Measurements from ENCODE around the gene BPIFB6.

- no peak for TF ChIP-seq EP300 (IDR thresholded peaks at IDR 0.05)
- TF ChIP-seq, protein P1, sequence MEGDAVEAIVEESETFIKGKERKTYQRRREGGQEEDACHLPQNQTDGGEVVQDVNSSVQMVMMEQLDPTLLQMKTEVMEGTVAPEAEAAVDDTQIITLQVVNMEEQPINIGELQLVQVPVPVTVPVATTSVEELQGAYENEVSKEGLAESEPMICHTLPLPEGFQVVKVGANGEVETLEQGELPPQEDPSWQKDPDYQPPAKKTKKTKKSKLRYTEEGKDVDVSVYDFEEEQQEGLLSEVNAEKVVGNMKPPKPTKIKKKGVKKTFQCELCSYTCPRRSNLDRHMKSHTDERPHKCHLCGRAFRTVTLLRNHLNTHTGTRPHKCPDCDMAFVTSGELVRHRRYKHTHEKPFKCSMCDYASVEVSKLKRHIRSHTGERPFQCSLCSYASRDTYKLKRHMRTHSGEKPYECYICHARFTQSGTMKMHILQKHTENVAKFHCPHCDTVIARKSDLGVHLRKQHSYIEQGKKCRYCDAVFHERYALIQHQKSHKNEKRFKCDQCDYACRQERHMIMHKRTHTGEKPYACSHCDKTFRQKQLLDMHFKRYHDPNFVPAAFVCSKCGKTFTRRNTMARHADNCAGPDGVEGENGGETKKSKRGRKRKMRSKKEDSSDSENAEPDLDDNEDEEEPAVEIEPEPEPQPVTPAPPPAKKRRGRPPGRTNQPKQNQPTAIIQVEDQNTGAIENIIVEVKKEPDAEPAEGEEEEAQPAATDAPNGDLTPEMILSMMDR (IDR thresholded peaks at IDR 0.05): no peak
- no peak for TF ChIP-seq POLR2A (IDR thresholded peaks at IDR 0.05)
- TF ChIP-seq POLR2AphosphoS5 (IDR thresholded peaks at IDR 0.05): no peak
These were observed 29.2 kb upstream of the BPIFB6 start for GRCh38 chr20:33002087-33002808.
